Measurements from ENCODE around the gene DPF1.

DNA sequence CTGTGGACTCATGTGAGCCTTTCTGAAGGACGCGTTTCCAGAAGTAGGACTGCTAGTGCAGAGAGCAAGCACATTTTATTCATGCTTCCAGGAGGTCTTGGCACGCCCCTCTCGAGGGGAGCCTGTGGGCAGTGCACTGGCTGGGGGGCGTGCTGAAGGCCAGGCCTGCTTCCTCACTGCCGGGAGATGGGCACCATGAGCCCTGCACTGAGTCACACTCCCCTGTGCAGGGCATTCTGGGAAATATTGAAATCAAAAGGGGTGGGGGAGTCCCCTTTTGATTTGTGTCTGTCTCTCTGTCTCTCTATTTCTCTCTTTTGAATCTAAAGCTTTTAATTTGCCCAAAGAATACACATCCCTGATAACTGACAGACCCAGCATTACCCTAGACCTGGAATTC is 34.0 kb downstream of the DPF1 start:
- TF ChIP-seq RARB (CRISPR knock-in tag; IDR thresholded peaks at IDR 0.05) (no peak), TCF4 (CRISPR knock-in tag; IDR thresholded peaks at IDR 0.05; ENCODE audit: borderline replicate concordance) (no peak), ARNTL (CRISPR knock-in tag; IDR thresholded peaks at IDR 0.05; ENCODE audit: borderline replicate concordance, low read depth) (no peak), ZNF565 (CRISPR knock-in tag; conservative IDR thresholded peaks at IDR 0.05; ENCODE audit: low read depth) (no peak), OSR1 (CRISPR knock-in tag; IDR thresholded peaks at IDR 0.05) (no peak), GLIS3 (CRISPR knock-in tag; IDR thresholded peaks at IDR 0.05) (no peak), ZNF70 (CRISPR knock-in tag; IDR thresholded peaks at IDR 0.05) (no peak), ZNF8 (CRISPR knock-in tag; IDR thresholded peaks at IDR 0.05) (no peak), CSDC2 (CRISPR knock-in tag; IDR thresholded peaks at IDR 0.05) (no peak), ZC3H10 (CRISPR knock-in tag; IDR thresholded peaks at IDR 0.05) (no peak)
- TF ChIP-seq, protein P1, sequence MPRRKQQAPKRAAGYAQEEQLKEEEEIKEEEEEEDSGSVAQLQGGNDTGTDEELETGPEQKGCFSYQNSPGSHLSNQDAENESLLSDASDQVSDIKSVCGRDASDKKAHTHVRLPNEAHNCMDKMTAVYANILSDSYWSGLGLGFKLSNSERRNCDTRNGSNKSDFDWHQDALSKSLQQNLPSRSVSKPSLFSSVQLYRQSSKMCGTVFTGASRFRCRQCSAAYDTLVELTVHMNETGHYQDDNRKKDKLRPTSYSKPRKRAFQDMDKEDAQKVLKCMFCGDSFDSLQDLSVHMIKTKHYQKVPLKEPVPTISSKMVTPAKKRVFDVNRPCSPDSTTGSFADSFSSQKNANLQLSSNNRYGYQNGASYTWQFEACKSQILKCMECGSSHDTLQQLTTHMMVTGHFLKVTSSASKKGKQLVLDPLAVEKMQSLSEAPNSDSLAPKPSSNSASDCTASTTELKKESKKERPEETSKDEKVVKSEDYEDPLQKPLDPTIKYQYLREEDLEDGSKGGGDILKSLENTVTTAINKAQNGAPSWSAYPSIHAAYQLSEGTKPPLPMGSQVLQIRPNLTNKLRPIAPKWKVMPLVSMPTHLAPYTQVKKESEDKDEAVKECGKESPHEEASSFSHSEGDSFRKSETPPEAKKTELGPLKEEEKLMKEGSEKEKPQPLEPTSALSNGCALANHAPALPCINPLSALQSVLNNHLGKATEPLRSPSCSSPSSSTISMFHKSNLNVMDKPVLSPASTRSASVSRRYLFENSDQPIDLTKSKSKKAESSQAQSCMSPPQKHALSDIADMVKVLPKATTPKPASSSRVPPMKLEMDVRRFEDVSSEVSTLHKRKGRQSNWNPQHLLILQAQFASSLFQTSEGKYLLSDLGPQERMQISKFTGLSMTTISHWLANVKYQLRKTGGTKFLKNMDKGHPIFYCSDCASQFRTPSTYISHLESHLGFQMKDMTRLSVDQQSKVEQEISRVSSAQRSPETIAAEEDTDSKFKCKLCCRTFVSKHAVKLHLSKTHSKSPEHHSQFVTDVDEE (CRISPR knock-in tag; IDR thresholded peaks at IDR 0.05), result no peak
- TF ChIP-seq, protein P2, sequence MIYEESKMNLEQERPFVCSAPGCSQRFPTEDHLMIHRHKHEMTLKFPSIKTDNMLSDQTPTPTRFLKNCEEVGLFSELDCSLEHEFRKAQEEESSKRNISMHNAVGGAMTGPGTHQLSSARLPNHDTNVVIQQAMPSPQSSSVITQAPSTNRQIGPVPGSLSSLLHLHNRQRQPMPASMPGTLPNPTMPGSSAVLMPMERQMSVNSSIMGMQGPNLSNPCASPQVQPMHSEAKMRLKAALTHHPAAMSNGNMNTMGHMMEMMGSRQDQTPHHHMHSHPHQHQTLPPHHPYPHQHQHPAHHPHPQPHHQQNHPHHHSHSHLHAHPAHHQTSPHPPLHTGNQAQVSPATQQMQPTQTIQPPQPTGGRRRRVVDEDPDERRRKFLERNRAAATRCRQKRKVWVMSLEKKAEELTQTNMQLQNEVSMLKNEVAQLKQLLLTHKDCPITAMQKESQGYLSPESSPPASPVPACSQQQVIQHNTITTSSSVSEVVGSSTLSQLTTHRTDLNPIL (CRISPR knock-in tag; IDR thresholded peaks at IDR 0.05; ENCODE audit: low read depth), result no peak
